HT-29 (cell line): ENCODE results near the gene SLC4A1. TPM values are rescaled to one million over a fixed set of nuclear protein-coding genes. Genes with fewer than 3 reads are reported as not detected.
A peak's percentile ranks its signal among the peaks of the same experiment; 100 is the strongest.

ENCODE experiments used
- DNase-seq: peaks from one replicate; pipeline ENCODE4 v3.0.0-alpha.2; 2015; ENCODE audit warnings: low spot score
- total RNA-seq: library from RNA; depleted of rRNA; stranded (reverse); fragments of >200 nt; shearing (Covaris generic); gene quantifications from 2 replicates; pipeline ENCODE4 v1.2.3, GENCODE V29; 2014; rRNA removed

The SLC4A1 gene
- total RNA-seq = not detected in 2 replicates

- DNase-seq = no peak
Observed at GRCh38 chr17:44267818-44268490, at the start of gene SLC4A1. Gene SLC4A1, minus strand, starts transcription at chr17:44268135. Its CDS starts 5,269 bp downstream, at chr17:44262866.

GRCh38 chr17:44317545-44317944 lies 49.6 kb upstream of the SLC4A1 start:
- no peak for DNase-seq

- no peak for DNase-seq
Observed at GRCh38 chr17:44315760-44316731, 48.1 kb upstream of the SLC4A1 start.

DNA sequence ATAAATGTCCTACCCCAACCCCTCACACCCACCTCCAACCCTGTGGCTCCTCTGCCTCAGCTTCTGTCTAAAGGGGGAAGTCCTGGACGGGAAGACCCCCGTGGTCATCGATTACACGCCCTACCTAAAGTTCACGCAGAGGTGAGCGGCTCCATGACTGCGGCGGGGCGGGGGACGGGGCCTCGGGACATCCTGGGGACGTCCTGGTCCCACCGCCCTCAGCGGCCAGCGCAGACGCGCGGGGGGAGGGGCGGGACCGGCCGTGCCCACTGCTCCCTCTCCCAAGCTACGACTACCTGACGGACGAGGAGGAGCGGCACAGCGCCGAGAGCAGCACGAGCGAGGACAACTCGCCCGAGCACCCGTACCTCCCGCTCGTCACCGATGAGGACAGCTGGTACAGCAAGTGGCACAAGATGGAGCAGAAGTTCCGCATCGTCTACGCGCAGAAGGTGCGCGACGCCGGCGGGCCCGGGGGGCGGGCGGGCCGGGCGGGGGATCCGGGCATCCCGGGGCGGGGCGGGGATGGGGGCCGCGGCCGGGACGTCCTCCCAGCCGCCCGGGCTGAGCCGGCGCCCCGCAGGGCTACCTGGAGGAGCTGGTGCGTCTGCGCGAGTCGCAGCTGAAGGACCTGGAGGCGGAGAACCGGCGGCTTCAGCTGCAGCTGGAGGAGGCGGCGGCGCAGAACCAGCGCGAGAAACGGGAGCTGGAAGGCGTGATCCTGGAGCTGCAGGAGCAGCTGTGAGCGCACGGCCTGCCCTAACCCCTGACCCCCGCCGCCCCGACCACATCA lies 47.1 kb upstream of the SLC4A1 start:
- no peak for DNase-seq

- DNase-seq = no peak
Observed at GRCh38 chr17:44314524-44314868, 46.6 kb upstream of the SLC4A1 start.

GRCh38 chr17:44314031-44314430 lies 46.1 kb upstream of the SLC4A1 start:
- no peak for DNase-seq

DNA sequence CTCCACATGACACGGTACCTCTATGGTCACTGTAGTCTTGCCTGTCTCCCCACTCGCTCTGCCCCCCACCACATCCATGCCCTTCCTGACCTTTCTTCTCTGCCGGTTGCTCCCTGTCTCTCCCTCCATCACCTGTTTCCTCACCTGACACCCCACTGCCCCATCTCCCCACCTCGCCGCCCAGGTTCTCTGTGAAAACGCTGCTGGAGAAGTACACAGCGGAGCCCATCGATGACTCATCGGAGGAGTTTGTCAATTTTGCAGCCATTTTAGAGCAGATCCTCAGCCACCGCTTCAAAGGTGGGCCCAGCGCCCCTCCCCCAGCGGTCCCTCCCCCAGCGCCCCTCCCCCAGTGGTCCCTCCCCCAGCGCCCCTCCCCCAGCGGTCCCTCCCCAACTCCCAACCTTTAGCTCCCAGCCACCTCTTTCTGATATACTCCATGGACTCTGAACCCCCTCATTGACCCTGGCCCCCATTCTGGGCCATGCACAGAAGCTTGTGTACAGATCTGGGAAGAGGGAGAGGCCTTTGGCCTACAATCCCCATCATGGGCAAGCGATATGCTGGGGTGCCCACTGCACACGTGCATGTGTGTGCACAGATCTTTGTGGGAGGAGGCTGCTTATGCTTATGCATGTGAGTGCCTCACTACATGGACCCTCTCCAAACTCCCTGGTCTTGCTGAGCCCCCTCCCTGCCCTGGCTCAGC lies 44.6 kb upstream of the SLC4A1 start:
- no peak for DNase-seq

DNA sequence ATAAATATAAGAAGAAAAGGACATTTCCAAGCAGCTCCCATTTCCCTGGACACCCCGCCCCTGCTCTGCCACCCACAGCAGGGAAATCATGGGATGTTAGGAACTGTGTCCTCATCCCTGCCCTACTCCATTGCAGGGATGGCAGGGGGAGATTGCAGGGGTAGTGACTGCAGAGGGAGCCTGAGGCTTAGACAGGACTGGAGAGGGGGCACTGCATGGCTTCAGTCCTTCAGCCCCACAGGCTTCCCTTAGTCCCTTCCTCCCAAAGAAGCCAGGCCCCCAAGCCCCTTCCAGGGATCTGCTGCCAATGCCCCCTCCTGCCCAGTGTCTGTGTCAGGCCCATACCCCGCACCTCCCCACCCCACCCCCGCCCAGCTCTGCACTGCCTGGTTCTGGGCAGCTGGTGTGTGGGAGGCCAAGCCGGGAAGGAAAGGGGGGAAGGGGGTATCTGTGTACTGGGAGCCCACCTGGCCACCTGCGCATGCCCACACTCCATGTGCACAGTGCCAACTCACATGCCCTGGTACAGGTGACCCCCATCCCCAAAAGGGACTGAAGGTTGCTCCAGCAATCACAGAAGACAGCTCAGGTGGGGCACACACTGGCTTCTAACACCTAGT lies 43.7 kb upstream of the SLC4A1 start:
- DNase-seq = no peak

GRCh38 chr17:44310609-44311376 lies 42.9 kb upstream of the SLC4A1 start:
- no peak for DNase-seq

- DNase-seq = no peak
Observed at GRCh38 chr17:44310188-44310587, 42.3 kb upstream of the SLC4A1 start.

- no peak for DNase-seq
Observed at GRCh38 chr17:44309472-44309871, 41.5 kb upstream of the SLC4A1 start.

DNA sequence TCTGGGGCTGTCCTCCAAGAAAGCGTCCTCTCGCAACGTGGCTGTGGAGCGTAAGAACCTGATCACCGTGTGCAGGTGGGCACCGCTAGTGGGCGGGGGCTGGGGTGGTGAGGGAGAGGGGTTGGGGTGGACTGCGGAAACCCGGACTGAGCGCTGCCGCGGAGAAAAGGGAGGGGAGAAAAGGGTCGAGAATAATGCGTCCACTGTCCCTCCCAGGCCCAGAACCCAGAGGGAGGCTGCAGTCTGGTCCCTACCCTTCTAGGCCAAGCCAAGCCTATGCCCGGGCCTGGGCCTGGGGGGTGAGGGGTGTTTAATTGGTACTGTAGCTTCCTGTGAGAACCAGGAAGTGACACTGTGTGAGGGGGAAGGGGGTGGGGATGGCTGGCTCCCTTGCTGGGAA lies 40.9 kb upstream of the SLC4A1 start:
- no peak for DNase-seq

DNA sequence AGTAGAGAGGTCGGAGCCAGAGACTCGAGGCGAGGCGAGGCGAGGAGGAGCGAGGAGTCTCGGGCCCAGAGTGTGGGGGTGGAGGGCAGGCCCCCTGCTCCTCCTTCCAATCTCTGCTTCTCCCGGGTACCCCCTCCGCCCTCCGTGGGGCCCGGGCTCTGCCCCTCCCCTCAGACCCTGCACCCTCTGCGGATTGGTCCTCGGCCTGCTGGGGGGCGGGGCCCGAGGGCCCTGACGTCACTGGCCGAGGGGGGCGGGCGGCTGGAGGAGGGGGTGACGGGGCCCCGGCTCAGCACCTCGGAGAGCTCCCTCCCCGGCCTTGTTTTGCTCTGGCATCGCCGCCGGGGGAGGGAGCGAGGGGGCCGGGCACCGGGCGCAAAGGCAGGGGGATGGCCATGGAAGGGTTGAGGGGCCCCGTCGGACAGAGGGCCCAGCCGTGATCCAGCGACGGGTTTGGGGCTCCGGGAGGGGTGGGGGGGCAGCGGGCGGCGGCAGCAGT lies 40.4 kb upstream of the SLC4A1 start, which contains the start of gene RUNDC3A:
Gene RUNDC3A (plus strand): TSS at position 282 of the 499 bp plus-strand sequence. CDS start 232 bp downstream, outside the sequence.
- peak; percentile 53 for DNase-seq

GRCh38 chr17:44307387-44308186 lies 39.7 kb upstream of the SLC4A1 start:
- DNase-seq = no peak

- no peak for DNase-seq
Observed at GRCh38 chr17:44304651-44305050, 36.7 kb upstream of the SLC4A1 start.

- no peak for DNase-seq
Observed at GRCh38 chr17:44297975-44298374, 30.0 kb upstream of the SLC4A1 start.

- DNase-seq = no peak
Observed at GRCh38 chr17:44293509-44294226, 25.7 kb upstream of the SLC4A1 start.

DNA sequence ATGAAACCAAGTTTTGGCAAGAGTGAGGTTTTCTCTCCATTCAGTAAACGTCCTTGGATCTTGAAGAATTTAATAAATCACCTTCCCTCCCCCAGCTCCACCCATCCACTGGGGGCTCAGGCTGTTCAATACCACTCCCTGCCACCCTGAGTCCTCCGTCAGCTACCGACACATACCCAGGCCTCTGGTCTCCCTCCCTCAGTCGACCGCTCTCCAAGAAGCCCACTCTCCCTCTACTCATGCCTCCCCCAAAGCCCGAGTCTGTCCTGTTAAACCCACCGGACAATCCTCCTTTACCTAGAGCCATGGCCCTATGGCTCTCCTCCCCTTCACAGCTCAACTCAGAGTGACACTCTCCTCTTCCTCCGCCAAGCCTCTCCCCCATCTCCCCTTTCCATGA lies 19.7 kb upstream of the SLC4A1 start:
- DNase-seq = no peak
